Ascending aorta (tissue), 2 donors: Measurements from ENCODE around the gene C8B. TPM values are rescaled to one million over a fixed set of nuclear protein-coding genes. Genes with fewer than 3 reads are reported as not detected.

Experiments used
- DNase-seq, 2 donors: peaks; one replicate each; pipeline ENCODE4 v3.0.0-alpha.2; 2019; ENCODE audit warnings: low spot score in 2 of 2
- H3K27ac ChIP-seq, 2 donors: fragments of 200-600 bp; sonication (generic); one replicate each; pipeline ENCODE4 v1.5.1; 2016 to 2017; ENCODE audit warnings: mild to moderate bottlenecking in 1 of 2
- H3K27me3 ChIP-seq: fragments of 200-600 bp; sonication (generic); one replicate; pipeline ENCODE4 v1.5.1; 2017
- H3K36me3 ChIP-seq, 2 donors: fragments of 200-600 bp; sonication (generic); one replicate each; pipeline ENCODE4 v1.5.1; 2016
- H3K4me1 ChIP-seq, 2 donors: fragments of 200-600 bp; sonication (generic); one replicate each; pipeline ENCODE4 v1.5.1; 2016 to 2017; ENCODE audit warnings: mild to moderate bottlenecking in 1 of 2
- H3K4me3 ChIP-seq, 2 donors: fragments of 200-600 bp; sonication (generic); one replicate each; pipeline ENCODE4 v1.5.1; 2016 to 2017; ENCODE audit warnings: mild to moderate bottlenecking in 1 of 2
- H3K9me3 ChIP-seq, 2 donors: fragments of 200-600 bp; sonication (generic); one replicate each; pipeline ENCODE4 v1.5.1; 2016
- CTCF ChIP-seq, 3 experiments: fragments of 200-600 bp in 2 of 3; fragments of 450-650 bp in 1 of 3; sonication (generic) in 2 of 3; IDR thresholded peaks; one replicate each; pipeline ENCODE4 v1.5.1; 2016 to 2019; ENCODE audit warnings: antibody characterized with exemption in 3 of 3, mild to moderate bottlenecking in 1 of 3, moderate library complexity in 1 of 3
- intact Hi-C: fragments of 100-400 bp; cut with DNase I; formaldehyde crosslinking; loops from one replicate; pipeline ENCODE4 v1.15.1; 2023
- total RNA-seq: library from RNA; depleted of rRNA; stranded (reverse); fragments of >200 nt; gene quantifications from one replicate; pipeline ENCODE4 v1.1.0, GENCODE V29; 2016

C8B gene
- total RNA-seq, 1 donor from 2014 or later, result 347 TPM

GRCh38 chr1:56966698-56966999 is 834 bp upstream of the C8B start:
- H3K27me3 ChIP-seq, result no peaks in the 10 kb centered on the region
- no peak for TF ChIP-seq CTCF (IDR thresholded peaks at IDR 0.05)
- H3K9me3 ChIP-seq, result no peaks in the 10 kb centered on the region
- no peaks in the 10 kb centered on the region for H3K4me1 ChIP-seq
- no peak overlapping the region for H3K4me3 ChIP-seq
- no peak overlapping the region for H3K27ac ChIP-seq
- no peak for DNase-seq
- intact Hi-C loops, result no loop called here
- no peaks in the 10 kb centered on the region for H3K36me3 ChIP-seq

DNA sequence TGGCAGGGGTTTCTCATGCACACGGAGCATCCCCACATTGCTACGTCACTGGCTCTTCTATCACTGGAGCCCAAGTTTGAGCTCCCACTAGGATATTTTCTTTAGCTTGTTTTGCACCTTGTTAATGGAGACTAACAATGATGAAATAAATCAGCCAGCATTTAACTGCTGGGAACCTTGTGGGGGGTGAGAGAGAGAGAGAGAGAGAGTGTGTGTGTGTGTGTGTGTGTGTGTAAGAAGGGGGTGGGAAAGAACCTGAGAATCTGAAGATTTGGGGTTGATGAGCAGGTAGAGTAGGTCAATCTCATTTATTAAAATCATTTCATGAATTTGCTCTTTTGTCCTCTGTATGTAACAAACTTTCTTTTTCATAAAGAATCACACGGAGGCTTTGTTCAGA is 624 bp downstream of the C8B start:
- no peak overlapping the region for H3K4me3 ChIP-seq
- no peak for TF ChIP-seq CTCF (IDR thresholded peaks at IDR 0.05)
- no peaks in the 10 kb centered on the region for H3K36me3 ChIP-seq
- no peak for DNase-seq
- H3K27ac ChIP-seq, result no peak overlapping the region
- H3K27me3 ChIP-seq, result no peaks in the 10 kb centered on the region
- H3K4me1 ChIP-seq, result no peaks in the 10 kb centered on the region
- no peaks in the 10 kb centered on the region for H3K9me3 ChIP-seq
- intact Hi-C loops, result no loop called here

- Histone ChIP-seq H3K36me3 (no peaks in the 10 kb centered on the region), H3K9me3 (no peaks in the 10 kb centered on the region), H3K4me1 (no peaks in the 10 kb centered on the region), H3K27me3 (no peaks in the 10 kb centered on the region), H3K4me3 (no peak overlapping the region), H3K27ac (no peak overlapping the region)
- no peak for TF ChIP-seq CTCF (IDR thresholded peaks at IDR 0.05)
- intact Hi-C loops, result no loop called here
- no peak for DNase-seq
These were observed 1.3 kb downstream of the C8B start for GRCh38 chr1:56964349-56965017.

- Histone ChIP-seq H3K36me3 (no peaks in the 10 kb centered on the region), H3K4me1 (no peaks in the 10 kb centered on the region), H3K27ac (no peak overlapping the region), H3K9me3 (no peaks in the 10 kb centered on the region), H3K4me3 (no peak overlapping the region), H3K27me3 (no peaks in the 10 kb centered on the region)
- TF ChIP-seq CTCF (IDR thresholded peaks at IDR 0.05), result no peak
- intact Hi-C loops, result no loop called here
- no peak for DNase-seq
These were observed 2.1 kb downstream of the C8B start for GRCh38 chr1:56963667-56964066.

GRCh38 chr1:56961426-56961825 is 4.4 kb downstream of the C8B start:
- Histone ChIP-seq H3K27ac (no peak overlapping the region), H3K27me3 (no peaks in the 10 kb centered on the region), H3K36me3 (no peaks in the 10 kb centered on the region), H3K4me1 (no peaks in the 10 kb centered on the region), H3K9me3 (no peaks in the 10 kb centered on the region), H3K4me3 (no peak overlapping the region)
- no peak for TF ChIP-seq CTCF (IDR thresholded peaks at IDR 0.05)
- intact Hi-C loops, result no loop called here
- DNase-seq, result no peak

- intact Hi-C loops, result no loop called here
- no peaks in the 10 kb centered on the region for H3K9me3 ChIP-seq
- no peaks in the 10 kb centered on the region for H3K36me3 ChIP-seq
- no peak for DNase-seq
- no peak overlapping the region for H3K4me3 ChIP-seq
- no peak overlapping the region for H3K27ac ChIP-seq
- H3K4me1 ChIP-seq, result no peaks in the 10 kb centered on the region
- no peaks in the 10 kb centered on the region for H3K27me3 ChIP-seq
- no peak for TF ChIP-seq CTCF (IDR thresholded peaks at IDR 0.05)
These were observed 7.3 kb downstream of the C8B start for GRCh38 chr1:56958526-56958925.
